Measurements from ENCODE around the gene FAM222B. TPM values are rescaled to one million over a fixed set of nuclear protein-coding genes. Genes with fewer than 3 reads are reported as not detected.

Gene FAM222B
- total RNA-seq, 1 experiment from 2014 or later: 4.8 TPM

DNA sequence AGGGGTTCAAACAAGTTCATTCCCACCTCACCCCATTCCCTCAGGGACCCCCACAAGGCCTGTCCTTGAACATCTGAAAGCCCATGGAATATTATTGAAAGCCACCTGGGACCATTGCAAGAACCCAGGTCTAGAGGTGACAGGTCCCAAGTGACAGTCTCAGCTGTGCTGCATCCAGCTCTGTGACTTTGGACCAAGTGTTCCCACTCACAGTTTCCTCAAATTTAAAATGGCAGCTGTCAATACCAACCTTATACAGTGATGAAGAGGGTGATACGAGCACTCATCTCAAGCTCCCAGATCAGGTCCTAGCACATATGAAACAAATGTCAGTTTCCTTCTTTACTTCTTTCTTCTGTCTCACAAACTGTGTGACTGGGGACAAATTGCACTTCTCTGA is 21.4 kb upstream of the FAM222B start:
- Histone ChIP-seq H3F3A (ENCODE audit: low read length, unreplicated experiment) (no peaks in the 10 kb centered on the region), H3K36me3 (ENCODE audit: low read depth, low read length) (no peaks in the 10 kb centered on the region; the same call in 1 of the 2 replicates), H3K79me2 (ENCODE audit: low read length) (no peaks in the 10 kb centered on the region), H3K27ac (ENCODE audit: low read length) (no peak overlapping the region), H3K9me3 (ENCODE audit: low read length) (no peaks in the 10 kb centered on the region), H3K27me3 (ENCODE audit: low read length) (no peaks in the 10 kb centered on the region), H3K9ac (ENCODE audit: low read length) (no peak overlapping the region), H3K4me1 (ENCODE audit: insufficient read depth, low read length) (peaks cover 4% of the 10 kb centered on the region; the same call in 1 of the 2 replicates), H3K4me2 (ENCODE audit: low read length) (no peak overlapping the region), H3K4me3 (ENCODE audit: low read length) (no peak overlapping the region), H3K9me2 (replicated peaks; ENCODE audit: low read length) (no peaks in the 10 kb centered on the region), H2AFZ (ENCODE audit: low read length) (no peak overlapping the region), H4K20me1 (ENCODE audit: low read length) (no peaks in the 10 kb centered on the region)
- POLR2A ChIA-PET (ENCODE audit: unreplicated experiment): no interaction called here
- TF ChIP-seq, protein P1, sequence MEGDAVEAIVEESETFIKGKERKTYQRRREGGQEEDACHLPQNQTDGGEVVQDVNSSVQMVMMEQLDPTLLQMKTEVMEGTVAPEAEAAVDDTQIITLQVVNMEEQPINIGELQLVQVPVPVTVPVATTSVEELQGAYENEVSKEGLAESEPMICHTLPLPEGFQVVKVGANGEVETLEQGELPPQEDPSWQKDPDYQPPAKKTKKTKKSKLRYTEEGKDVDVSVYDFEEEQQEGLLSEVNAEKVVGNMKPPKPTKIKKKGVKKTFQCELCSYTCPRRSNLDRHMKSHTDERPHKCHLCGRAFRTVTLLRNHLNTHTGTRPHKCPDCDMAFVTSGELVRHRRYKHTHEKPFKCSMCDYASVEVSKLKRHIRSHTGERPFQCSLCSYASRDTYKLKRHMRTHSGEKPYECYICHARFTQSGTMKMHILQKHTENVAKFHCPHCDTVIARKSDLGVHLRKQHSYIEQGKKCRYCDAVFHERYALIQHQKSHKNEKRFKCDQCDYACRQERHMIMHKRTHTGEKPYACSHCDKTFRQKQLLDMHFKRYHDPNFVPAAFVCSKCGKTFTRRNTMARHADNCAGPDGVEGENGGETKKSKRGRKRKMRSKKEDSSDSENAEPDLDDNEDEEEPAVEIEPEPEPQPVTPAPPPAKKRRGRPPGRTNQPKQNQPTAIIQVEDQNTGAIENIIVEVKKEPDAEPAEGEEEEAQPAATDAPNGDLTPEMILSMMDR (conservative IDR thresholded peaks at IDR 0.05; ENCODE audit: low read depth, low read length): no peak
- TF ChIP-seq EZH2 (IDR thresholded peaks at IDR 0.05; ENCODE audit: low read length, unreplicated experiment) (no peak), EZH2phosphoT487 (IDR thresholded peaks at IDR 0.05; ENCODE audit: borderline replicate concordance, low read length) (no peak)
- ATAC-seq: no peak
- CTCF ChIA-PET: no interaction called here
- no peak for DNase-seq
- intact Hi-C loops (cut with micrococcal nuclease): no loop called here
- no TSS peak for BruUV-seq (replicated peaks)

DNA sequence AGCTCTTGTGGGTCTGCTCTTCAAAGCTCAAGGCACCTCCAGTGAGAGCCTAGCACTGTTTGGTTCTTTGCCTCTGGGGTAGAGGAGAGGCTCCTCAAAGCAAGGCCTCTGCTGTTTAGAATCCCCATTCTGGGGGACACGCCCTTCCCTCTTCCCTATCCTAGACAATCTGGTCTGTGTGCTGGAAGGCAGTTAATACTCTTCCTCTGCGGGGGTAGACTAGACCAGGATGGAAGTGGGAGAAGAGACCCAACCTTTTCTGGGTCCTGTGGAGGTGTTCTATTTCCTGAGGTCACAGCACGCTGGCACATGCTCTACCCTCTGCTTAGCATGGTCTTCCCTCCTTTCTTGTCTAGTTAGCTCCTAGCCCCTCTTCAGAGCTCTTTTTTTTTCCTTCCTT is 20.0 kb upstream of the FAM222B start:
- no peak for DNase-seq
- no TSS peak for BruUV-seq (replicated peaks)
- no peak overlapping the region for H3K27ac ChIP-seq (ENCODE audit: low read length)
- no peaks in the 10 kb centered on the region for H3K9me3 ChIP-seq (ENCODE audit: low read length)
- H3K27me3 ChIP-seq (ENCODE audit: low read length): no peaks in the 10 kb centered on the region
- peaks cover 4% of the 10 kb centered on the region; the same call in 1 of the 2 replicates for H3K4me1 ChIP-seq (ENCODE audit: insufficient read depth, low read length)
- TF ChIP-seq, protein P1 (conservative IDR thresholded peaks at IDR 0.05; ENCODE audit: low read depth, low read length): no peak
- TF ChIP-seq EZH2phosphoT487 (IDR thresholded peaks at IDR 0.05; ENCODE audit: borderline replicate concordance, low read length) (no peak), EZH2 (IDR thresholded peaks at IDR 0.05; ENCODE audit: low read length, unreplicated experiment) (no peak)
- no peaks in the 10 kb centered on the region for H3K79me2 ChIP-seq (ENCODE audit: low read length)
- H2AFZ ChIP-seq (ENCODE audit: low read length): no peak overlapping the region
- no peak overlapping the region for H3K4me2 ChIP-seq (ENCODE audit: low read length)
- H3K36me3 ChIP-seq (ENCODE audit: low read depth, low read length): no peaks in the 10 kb centered on the region; the same call in none of the 2 replicates
- intact Hi-C loops (cut with micrococcal nuclease): no loop called here
- no peaks in the 10 kb centered on the region for H3K9me2 ChIP-seq (replicated peaks; ENCODE audit: low read length)
- no peak for ATAC-seq
- POLR2A ChIA-PET (ENCODE audit: unreplicated experiment): no interaction called here
- H4K20me1 ChIP-seq (ENCODE audit: low read length): no peaks in the 10 kb centered on the region
- no peak overlapping the region for H3K9ac ChIP-seq (ENCODE audit: low read length)
- H3K4me3 ChIP-seq (ENCODE audit: low read length): no peak overlapping the region
- H3F3A ChIP-seq (ENCODE audit: low read length, unreplicated experiment): no peaks in the 10 kb centered on the region
- CTCF ChIA-PET: no interaction called here

DNA sequence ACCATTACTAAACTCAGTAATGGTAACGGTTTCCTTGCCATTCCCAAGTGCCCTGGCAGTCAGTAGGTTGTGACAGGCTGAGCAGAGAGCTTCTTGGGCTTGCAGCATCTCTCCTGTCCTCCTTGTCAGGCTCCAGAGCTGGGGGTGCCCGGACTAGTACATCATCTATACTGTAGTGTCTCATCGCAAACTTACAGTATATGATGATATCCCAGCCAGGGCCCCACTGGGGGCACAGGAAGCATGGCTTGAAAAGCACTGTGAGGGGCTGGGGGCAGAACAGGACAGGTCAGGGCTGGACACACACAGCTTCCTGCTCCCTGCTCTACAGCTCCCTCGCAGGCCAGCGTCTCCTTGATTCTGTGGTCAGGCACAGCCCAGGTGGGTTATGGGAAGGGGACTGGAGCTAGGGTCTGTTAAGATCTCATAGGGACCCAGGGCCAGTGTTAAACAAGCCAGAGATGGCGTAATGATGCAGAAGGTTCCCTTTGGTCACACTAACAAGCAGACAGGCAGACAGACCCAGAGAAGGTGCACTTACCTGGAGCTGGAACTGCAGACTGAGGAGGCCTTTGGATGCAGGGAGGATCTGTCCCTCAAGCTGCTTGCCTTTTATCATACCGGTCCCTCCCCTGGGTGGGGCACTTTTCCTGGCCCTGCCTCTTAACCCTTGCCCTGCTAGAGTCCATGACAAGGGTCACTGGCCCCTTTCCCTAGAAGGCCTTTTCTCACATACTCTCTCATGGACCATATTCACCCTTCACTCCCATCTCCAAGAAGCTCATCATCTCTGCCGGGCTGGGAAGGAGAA is 19.0 kb upstream of the FAM222B start:
- intact Hi-C loops (cut with micrococcal nuclease): no loop called here
- Histone ChIP-seq H3K36me3 (ENCODE audit: low read depth, low read length) (no peaks in the 10 kb centered on the region; the same call in none of the 2 replicates), H3K27ac (ENCODE audit: low read length) (no peak overlapping the region), H3K4me1 (ENCODE audit: insufficient read depth, low read length) (peaks cover 1% of the 10 kb centered on the region; the same call in 1 of the 2 replicates), H3K9me2 (replicated peaks; ENCODE audit: low read length) (no peaks in the 10 kb centered on the region), H3K4me2 (ENCODE audit: low read length) (no peak overlapping the region), H3K9me3 (ENCODE audit: low read length) (no peaks in the 10 kb centered on the region), H3K27me3 (ENCODE audit: low read length) (no peaks in the 10 kb centered on the region), H3K9ac (ENCODE audit: low read length) (no peak overlapping the region), H3F3A (ENCODE audit: low read length, unreplicated experiment) (no peaks in the 10 kb centered on the region), H4K20me1 (ENCODE audit: low read length) (no peaks in the 10 kb centered on the region), H3K4me3 (ENCODE audit: low read length) (no peak overlapping the region), H2AFZ (ENCODE audit: low read length) (no peak overlapping the region), H3K79me2 (ENCODE audit: low read length) (no peaks in the 10 kb centered on the region)
- BruUV-seq (replicated peaks): no TSS peak
- ChIA-PET POLR2A (ENCODE audit: unreplicated experiment) (interaction anchor here (0.7 kb wide), 1 partner anchor 19 kb away, joined by 11 read pairs; the partner anchor contains the start of gene FAM222B), CTCF (no interaction called here)
- DNase-seq (no peak), ATAC-seq (no peak)
- TF ChIP-seq EZH2 (IDR thresholded peaks at IDR 0.05; ENCODE audit: low read length, unreplicated experiment) (no peak), EZH2phosphoT487 (IDR thresholded peaks at IDR 0.05; ENCODE audit: borderline replicate concordance, low read length) (no peak)
- TF ChIP-seq, protein P1 (conservative IDR thresholded peaks at IDR 0.05; ENCODE audit: low read depth, low read length): no peak

Measured in PC-3 (cell line).